Activated effector memory CD4-positive, alpha-beta T cell treated with Interleukin-2 at 50 U/mL for 16 hours (primary cell): Measurements from ENCODE around the gene SH3RF3.

ENCODE experiments used
- DNase-seq: peaks from one replicate; pipeline ENCODE4 v3.0.0-alpha.2; 2020

The SH3RF3 gene

GRCh38 chr2:109266496-109266895, 137.5 kb downstream of the SH3RF3 start:
- no peak for DNase-seq

- DNase-seq = no peak
Measured at GRCh38 chr2:109266998-109267854, 138.2 kb downstream of the SH3RF3 start.

GRCh38 chr2:109268916-109269315, 139.9 kb downstream of the SH3RF3 start:
- DNase-seq = no peak

DNA sequence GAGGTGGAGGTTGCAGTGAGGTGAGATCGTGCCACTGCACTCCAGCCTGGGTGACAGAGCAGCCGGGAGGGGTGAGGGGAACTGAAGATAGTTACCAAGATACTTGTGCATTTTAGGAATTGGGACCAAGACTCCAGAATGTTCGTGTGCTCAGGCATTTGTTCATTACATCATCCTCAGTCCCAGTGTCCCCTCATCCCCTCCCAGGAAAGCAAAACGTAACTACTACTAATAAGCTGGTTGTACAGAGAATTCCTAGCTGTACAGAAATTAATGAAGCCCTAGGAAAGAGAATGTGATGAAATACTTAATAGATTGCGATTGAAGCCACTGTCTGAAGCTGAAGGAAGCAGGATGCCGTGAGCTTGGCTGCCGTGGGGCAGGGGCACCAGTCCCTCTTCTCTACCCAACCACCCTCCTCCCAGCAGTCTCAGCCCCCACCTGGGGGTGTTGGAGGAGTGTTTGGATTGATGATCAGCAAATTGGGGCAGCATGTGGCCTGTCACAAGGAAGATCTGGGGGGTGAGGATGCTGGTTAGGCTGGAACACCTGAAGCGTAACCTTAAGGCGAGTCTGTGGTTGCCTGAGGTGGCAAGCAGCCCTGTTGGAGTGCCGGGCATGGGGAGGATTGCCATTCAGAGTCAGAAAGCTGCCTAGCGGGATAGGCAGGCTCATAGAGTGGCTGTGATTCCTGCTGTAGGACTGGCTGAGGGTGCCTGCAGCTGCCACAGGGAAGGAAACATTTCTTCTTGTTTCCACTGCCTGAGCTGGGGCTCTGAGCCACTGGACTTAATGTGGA, 140.9 kb downstream of the SH3RF3 start:
- DNase-seq = no peak

DNA sequence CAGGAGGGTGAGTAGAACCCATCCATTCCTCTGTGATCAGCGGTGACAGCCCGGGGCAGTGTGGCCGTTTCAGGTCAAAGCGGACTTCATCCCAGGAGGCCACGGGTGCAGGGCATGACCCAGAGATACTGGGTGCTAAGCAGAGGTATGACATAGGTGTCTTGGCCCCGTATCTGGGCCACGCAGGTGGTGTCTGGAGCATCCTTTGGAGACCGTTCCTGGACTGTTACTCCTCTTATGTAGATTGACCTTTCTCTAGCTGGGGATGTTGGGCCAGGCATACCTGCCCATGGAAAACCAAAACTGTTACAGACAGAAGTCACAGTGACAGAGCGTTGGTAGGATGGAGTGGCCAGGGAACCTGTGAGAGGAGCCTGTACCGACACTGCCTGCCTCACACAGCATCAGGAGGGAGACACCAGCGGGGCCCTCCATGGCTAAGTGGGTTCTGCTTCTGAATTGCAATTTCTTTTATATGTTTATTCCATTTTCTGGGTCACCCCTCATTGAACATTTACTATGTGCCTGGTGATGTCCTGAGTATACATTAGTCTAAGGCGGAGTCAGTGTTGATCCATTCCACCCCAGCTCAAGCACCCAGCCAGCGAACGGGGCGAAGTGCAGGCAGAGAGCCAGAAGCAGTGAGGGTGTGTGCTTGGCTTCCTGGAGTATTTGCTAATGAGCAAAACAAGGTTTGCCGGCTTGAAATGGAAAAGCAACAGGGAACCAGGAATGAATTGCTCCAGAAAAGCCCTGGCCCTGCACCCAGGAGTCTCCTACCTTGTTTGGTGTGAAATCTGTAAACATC, 141.7 kb downstream of the SH3RF3 start:
- DNase-seq = no peak

- no peak for DNase-seq
Measured at GRCh38 chr2:109271920-109272319, 142.9 kb downstream of the SH3RF3 start.

GRCh38 chr2:109272461-109272860, 143.5 kb downstream of the SH3RF3 start:
- no peak for DNase-seq

DNA sequence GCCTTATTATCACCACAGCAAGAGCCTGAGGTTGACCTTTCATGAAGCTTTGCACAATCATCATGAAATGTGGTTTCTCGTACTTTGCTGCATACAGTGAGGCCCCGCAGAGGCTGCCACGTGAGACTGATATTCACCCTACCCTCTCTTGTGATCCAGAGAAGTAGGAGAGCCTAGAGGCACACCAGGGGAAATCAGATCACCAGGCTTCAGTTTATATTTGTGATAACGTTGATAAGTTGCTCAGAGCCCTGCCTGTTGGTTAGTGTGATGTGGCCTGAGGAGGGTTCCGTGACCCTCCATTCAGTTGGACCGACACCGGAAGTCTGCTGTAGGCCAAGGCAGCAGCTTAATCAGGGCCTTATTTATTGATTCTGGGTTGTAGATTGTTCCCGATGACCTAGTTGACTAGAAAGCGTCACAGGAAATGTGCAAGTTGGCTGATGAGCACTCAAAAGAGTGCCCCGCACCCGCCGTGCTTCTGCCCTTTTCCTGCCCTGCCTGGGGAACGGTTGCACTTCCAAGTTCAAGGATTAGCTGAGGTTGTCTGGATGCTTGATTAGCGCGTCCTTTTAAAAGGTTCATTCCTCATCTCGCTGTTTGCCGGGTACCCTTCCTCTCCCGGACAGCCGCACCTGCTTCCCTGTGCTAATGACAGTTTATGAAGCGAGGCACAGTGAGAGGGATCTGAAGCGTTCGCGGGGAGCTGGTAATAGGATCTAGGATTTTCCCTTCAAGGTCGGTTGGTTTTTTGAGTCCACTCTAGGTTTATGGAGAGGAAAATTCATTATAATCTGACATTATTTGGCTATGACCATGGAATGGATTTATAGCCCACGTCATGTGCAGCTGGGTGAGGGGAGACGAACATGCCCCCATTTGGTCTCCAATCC, 146.4 kb downstream of the SH3RF3 start:
- DNase-seq = no peak

GRCh38 chr2:109277406-109277805, 148.4 kb downstream of the SH3RF3 start:
- DNase-seq = no peak

DNA sequence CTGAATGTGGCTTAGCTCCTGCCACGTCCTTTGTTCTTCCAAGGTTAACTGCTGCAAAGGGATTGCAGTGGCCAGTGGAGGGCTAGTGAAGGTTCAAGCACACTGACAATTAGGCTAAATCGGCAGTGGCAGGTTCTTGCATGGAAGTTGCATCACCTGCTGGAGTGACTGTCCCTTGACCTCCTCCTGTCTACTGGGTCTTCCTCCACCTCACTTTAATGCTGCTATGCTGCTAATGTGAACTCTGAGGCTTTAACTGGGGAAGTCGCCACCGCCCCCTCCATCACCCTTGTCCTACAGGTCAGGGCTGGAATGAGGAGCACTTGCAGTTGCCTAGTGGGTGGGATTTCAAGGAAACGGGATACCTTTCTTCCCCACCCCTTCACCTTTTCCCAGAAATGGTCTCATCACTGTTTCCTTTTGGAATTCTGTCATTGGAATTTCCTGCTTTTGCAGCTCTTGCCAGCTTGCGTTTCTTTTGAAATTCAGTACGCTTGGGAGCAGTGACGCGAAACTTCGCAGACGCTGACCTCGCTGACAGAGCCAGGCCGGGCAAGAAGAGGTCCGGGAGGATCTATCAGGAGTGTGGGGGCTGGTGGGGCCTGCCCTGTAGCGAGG, 150.3 kb downstream of the SH3RF3 start:
- no peak for DNase-seq

- DNase-seq = no peak
Measured at GRCh38 chr2:109280804-109281203, 151.8 kb downstream of the SH3RF3 start.

GRCh38 chr2:109282360-109282759, 153.4 kb downstream of the SH3RF3 start:
- no peak for DNase-seq

DNA sequence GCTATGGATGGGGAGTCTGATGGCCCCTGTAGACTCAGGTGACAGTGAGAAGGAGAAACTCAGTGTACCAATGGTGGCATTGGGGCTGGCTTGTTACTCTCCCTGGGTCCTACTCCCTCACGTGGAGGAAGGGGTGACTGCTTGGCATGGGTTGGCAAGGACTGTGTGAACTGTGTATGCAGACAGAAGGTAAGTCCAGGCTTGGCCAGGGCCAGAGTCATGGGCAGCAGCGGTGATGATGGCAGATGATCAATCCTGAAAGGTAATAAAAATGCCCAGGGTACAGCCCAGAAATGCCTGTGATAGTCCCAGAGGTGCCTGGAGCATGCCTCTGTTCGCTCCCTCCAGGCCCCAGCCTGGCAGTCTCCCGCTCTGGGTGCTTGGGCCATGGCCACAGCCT, 153.9 kb downstream of the SH3RF3 start:
- no peak for DNase-seq

DNA sequence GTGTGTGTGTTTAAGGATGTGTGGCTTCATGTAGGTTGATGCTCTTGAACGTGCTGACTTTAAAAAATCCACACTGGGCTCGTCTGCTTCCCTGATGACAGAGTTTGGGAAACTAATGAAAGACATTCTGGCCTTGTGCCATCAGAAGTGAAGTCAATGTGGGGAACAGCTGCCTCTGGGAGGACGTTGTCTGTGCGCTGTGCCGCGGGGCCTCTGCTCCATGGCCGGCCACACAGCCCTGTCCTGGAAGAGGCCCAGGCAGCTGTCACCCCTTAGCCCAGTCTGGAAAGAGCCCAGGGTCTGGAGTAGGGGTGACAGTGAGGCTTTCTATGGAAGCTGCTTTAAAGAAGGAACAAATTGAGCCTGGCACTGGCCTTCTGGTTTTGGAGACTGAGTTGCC, 155.8 kb downstream of the SH3RF3 start:
- DNase-seq = no peak

DNA sequence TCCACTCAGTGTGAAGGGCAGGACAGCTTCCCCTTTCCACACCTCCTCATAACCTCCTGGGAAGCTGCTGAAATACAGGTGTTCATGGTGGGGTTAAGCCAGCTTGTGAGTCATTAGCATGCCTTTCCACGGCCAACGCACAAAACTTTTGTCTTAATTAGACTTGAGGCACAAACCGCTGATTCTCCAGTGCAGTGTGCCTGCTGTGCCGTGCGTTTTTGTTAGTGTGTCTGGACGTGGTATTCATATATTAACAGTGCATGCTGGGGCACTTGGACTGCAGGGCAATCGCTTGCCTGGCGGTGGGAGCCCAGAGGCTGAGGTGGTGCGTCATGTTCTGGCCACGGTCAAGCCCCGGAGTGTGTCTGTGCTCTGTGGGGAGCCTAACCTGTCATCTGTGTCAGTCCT, 156.2 kb downstream of the SH3RF3 start:
- no peak for DNase-seq

GRCh38 chr2:109287413-109287812, 158.4 kb downstream of the SH3RF3 start:
- DNase-seq = no peak

DNA sequence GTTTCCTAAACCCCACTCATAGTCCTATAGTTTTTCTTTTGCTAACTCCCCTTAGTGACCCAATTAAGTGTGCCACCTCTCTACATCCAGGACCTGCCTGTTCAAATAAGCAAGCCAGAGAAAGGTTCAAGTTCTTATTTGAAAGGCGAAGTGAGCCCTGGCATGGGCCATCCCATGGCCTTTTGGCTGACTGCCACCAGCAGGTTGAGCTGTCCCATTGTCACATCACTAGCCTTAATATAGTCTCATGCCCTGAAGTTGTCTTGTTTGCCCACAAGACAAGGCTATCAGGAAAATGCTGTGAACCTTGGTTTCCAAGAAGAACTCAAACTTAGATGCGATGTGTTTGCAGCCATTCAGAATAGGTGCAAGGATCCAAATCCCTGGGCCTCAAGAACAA, 158.8 kb downstream of the SH3RF3 start:
- no peak for DNase-seq

GRCh38 chr2:109288544-109289368, 159.8 kb downstream of the SH3RF3 start:
- DNase-seq = no peak

DNA sequence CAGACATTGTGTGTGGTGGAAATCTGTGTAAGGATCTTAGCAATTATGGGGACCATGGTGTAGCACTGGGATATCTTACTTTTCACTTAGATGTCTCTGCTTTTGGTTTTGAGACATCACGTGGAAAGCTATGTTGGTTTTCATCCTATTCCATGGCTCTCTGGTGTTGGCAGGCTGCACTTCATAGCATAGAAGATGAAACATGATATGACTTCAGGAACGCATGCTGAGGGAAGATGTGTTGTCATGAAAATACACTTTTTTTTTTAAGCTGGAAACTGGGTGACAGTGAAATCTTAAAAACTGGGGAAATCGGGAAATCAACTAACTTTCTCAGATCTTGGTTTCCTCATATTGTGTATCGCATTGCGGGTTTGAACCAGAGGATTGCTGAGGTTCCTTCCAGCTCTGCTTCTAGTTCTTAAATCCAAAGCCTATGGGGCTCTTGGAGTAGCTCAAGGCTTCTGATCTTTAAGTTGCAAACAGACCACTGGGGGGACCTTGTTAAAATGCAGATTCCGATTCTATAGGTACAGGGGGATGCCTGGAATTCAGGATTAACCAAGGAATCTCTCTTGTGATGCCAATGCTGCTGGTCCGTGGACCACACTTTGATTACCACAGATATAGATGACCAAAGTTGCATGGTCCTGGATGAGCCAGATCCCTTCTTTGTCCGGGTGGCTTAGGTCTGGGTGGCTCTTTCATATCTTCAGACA, 160.7 kb downstream of the SH3RF3 start:
- DNase-seq = no peak
